Esophagus mucosa (tissue), 1 donor: ENCODE results near the gene GPC5. TPM values are rescaled to one million over a fixed set of nuclear protein-coding genes. Genes with fewer than 3 reads are reported as not detected.

ENCODE experiments used
- ATAC-seq: fragments of 200-7000 bp; cut with Tn5 transposase; one replicate; pipeline ENCODE4 v1.9.1; 2020
- total RNA-seq: library from RNA; stranded (reverse); gene quantifications from one replicate; pipeline ENCODE4 v1.2.4, GENCODE V29; 2023
- donor health status: DM: yes; HTN: yes; CAD: no.

GPC5 gene
- total RNA-seq, 1 donor from 2014 or later, result not detected

DNA sequence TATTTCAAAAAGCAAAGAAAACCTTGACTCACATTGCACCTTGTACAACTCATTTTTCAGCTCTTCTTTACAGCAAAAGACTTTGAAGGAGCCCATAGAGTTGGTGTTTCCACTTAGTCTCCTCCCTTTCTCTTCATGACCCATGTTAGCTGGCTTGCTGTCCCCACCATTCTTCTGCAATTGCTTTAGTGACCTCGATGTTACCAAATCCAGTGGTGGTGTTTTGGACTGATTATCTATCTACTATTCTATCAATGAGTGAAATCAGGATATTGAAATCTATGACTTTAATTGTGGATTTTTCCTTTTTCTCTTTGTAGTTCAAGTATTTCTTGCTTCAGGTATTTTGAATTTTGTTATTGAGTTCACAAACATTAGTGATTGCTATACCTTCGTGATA, 197.3 kb downstream of the GPC5 start:
- ATAC-seq, result no peak

DNA sequence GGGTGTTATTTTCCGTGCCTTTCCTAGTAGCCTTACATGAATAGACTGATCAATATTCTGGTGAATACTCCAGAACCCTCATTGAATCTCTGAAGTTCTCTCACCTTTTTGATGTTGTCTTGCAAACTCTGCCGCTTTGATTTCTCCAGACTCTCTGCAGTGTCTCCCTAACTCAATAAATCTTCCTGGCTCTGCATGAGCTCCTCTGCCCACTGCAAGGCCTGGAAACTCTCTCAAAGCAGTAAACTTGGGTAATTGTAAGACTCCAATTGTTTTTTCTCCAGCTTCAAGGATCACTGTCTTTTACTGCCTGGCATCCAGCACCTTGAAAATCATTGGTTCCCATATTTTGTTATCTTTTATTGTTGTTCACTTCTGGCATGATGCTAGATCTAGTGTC, 198.4 kb downstream of the GPC5 start:
- no peak for ATAC-seq

DNA sequence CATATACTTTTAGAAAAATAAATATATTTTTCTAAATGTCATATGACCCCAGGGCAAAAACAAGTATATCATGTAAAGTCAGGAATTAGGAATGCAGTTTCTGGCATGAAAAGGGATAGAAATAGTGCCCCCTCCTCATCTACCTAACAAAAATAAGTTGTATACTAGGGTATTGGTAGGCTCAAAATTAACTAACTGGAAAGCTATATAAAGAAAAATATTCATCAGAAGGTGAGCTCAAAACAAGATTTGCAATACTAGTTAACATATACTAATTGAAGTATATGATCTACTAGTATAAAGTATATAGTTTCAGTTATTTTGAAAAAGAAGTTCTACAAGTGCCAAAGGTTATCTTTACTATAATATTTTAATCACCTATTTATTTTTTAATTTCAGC, 200.2 kb downstream of the GPC5 start:
- no peak for ATAC-seq

DNA sequence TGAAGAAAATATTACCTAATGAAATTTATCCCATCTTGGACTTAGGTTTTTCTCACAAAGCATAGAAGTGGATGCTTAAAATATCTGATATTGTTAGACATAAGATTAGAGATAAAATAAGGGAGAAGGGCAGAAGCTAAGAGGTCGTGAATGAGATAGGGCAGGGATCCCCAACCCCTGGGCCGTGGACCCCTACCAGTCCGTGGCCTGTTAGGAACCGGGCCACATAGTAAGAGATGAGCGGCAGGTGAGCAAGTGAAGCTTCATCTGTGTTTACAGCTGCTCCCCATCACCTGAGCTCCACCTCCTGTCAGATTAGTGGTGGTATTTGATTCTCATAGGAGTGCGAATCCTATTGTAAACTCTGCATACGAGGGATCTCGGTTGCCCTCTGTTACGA, 202.9 kb downstream of the GPC5 start:
- no peak for ATAC-seq

DNA sequence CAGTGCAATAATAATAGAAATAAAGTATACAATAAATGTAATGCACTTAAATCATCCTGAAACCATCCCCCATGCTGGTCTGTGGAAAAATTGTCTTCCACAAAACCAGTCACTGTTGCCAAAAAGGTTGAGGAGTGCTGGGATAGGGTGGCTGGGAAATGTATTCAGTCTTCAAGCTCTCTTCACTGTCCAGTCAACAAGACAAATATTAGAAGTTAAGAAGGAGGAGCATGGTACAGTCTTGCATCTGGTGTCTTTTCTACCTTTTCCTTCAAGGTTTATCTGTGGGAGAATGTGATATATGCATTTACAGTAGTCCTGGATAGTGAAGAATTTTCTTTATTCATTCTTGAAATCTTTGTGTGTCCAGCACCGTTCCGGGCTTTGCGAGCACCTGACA, 203.4 kb downstream of the GPC5 start:
- ATAC-seq, result no peak

DNA sequence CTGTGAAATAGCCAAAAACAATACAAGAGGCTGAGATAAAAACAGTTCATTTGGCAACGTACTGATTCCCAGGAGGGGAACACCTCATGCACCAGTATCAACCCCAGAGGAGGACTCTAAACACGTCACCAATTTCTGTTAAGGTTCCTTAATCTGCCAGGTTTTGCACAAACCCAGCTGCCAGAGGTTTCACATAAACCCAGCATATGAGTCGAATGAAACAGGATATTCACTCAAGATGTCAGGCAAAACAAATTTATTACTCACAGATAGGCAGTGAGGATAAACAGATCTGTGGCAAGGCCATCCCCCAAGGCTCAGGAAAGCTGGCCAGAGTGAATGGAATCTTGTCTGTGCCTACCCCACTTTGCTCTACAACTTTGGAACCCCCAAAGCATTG, 210.9 kb downstream of the GPC5 start:
- ATAC-seq, result no peak

DNA sequence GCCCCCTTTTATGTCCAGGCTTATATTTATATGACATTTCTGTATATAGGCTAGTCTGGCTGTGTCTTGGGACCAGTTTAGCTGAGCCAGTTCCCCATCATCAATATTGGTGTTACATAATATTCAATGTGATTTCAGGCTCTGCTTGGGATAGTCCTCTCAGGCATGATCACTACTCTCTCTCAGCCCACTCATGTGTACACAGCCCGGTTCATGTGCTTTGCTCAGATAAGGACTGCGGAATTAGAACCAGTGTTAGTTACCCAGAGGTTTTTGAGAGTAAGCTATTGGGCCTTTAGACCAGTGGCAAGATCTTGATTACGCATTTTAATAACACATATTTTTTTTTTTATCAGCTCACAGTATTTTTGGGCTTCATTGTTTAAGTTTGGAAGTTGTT, 219.9 kb downstream of the GPC5 start:
- ATAC-seq, result no peak

DNA sequence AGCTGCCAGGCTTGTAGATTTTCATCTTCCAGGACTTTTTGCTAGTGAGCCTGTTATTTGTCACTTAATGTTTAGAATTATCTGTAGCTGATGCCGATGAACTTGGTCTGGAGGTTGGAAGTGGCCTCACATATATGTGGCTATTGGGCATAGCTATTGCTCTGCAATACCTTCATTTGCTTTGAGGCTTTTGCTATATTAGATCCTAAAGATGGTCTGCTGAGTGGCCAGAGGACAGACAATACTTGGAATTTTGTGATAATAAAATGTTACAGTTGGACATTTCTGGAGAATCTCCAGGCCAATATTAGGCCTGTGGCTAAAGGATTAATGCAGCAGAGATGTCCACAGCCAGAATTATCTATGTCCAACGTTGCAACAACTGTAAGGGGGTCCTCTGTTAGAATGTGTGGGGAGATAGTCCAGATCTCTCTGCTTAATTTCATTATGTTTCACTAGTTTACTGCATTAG, 222.3 kb downstream of the GPC5 start:
- no peak for ATAC-seq

DNA sequence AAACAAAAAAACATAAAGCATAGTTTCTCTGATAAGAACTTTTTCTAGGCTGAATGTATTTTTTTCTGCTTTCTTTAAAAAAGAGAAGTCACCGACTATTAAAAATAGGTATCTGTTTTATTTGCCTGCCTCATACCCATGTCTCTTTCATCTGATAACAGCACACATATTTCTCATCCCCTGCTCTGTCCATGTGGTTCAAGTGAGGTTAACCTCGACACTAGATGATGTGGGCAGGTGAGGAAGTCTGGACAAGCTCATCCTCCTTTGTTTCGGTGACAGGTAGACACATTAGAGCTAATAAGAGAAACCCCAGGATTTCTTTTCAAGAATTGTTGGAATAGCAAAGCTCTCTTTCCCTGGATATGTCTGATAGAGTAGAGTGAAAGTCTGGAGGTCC, 222.7 kb downstream of the GPC5 start:
- no peak for ATAC-seq

DNA sequence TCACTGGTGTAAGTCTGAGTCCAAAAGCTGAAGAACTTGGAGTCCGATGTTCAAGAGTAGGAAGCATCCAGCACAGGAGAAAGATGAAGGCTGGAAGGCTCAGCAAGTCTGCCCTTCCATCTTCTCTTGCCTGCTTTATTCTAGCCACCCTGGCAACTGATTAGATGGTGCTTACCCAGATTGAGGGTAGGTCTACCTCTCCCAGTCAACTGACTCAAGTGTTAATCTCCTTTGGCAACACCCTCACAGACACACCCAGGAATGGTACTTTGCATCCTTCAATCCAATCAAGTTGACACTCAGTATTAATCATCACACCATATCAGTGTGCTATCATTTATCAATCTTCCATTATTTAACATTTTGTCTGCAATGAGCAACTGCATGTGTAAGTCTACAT, 223.5 kb downstream of the GPC5 start:
- ATAC-seq, result no peak

DNA sequence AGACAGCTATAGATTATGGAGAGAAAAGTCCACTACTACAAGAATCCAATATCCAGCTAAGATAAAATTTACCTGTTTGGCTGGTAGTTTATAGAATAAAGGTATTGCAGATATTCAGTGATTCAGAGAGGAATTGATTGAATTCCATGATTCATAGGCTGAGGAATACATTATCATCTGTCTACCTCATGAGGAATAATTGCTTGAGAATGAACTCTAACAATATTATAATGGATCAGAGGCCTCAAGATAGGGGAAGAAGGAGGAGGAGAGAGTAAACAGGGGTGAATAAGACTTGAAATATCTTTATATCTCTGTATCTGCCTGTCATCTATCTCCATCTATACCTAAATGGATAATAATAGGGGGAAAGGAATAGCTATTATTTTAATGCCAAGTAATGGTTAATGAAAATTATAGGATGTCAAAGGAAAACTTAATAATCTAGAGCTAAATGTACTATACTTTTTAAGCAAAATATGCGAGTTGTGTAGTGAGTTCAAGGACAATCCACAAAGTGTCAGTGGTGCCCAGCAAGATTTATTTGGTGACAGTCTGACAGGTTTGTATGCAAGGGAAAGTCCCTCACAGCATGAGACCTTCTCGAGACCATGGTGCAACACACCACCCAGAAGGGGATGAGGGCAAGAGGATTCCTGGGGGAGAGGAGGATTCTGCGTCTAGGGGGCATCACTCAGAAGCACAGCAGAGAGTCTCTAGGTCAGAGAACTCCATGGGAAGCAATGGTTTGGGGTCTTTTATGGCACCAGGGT, 224.5 kb downstream of the GPC5 start:
- ATAC-seq, result no peak

DNA sequence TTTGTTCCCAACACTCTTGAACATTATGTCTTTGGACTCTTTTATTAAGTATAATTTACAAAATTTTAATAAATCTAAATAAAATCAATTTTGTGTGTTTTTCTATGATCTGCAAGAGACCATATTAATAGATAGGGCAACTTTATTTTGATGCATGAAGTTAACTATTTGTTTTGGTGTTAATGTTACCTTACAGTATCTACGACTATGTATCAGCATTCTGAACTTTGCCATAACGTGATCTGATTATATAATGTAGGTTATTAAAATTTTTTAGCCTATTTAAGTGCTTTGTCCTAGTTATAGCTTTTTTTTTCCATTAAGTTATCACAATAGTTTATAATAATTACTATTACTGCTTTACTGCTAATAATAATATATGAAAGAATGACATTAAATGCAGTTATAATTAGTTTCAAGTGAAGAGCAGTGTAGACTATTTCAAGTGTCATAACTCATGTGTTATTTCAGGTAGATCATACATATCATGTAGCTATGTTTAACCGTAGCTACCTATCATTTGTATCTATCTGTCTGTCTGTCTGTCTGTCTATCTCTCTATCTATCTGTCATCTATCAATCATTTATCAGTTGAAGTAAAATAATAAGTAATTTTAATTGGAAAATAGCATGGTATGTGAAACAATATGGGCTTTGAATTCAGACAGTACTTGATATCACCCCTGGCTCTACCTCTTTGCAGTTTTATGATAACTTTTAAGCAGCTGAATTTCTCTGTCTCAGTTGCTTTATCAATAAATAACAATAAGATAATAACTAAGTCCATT, 229.7 kb downstream of the GPC5 start:
- no peak for ATAC-seq

DNA sequence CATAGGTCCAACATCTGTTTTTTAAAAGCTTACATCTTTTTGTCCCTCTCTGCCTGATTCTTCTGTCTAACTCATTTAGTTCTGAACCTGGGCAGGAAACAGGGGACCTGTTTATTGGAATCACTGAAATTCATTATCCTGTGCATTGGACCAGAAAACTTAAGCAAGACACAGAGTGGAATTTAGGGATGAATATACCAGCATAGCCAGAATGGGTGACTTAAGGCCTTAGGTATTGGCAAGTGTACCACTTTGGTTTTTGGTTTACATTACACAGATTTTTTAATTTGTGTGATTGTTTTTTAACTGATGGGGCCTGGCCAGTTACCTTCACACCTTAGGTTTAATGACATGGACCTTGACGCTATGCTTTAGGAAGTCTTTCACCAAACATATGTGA, 232.5 kb downstream of the GPC5 start:
- no peak for ATAC-seq

DNA sequence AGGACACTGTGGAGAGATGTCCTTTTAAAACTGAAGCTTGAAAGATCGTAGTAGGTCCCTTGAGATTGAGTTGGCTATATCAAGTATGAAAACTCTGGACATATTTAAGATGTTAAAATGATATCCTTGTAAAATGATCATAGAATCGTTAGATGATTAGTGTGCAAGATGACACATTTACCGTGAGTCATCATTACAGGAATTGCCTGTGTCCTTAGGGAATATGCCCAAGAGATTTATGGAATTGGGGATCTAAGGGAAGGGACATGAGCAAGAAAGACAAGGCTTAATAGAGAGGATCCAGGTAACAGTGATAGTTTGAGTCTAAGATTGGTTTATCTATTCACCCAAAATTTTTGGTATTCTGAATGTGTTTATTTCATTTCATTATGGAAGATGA, 233.7 kb downstream of the GPC5 start:
- ATAC-seq, result no peak

DNA sequence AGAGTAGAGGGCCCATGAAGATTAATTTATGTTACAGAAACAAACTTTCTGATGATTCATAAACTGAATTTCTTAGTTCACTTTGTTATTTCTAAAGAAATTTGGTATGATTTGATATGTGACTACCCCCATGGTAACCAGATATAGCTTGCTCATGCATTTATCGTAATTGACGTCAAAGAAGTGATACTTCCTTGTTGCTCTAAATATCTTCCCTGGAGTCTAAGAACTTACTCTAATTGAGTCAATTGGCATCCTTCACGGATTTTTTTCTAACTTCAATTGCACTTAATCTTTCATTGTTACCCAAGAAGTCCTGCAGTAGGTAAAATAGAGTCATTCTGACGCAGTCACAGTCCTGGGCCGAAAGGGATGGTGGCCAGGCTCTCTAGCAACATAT, 240.9 kb downstream of the GPC5 start:
- ATAC-seq, result no peak

DNA sequence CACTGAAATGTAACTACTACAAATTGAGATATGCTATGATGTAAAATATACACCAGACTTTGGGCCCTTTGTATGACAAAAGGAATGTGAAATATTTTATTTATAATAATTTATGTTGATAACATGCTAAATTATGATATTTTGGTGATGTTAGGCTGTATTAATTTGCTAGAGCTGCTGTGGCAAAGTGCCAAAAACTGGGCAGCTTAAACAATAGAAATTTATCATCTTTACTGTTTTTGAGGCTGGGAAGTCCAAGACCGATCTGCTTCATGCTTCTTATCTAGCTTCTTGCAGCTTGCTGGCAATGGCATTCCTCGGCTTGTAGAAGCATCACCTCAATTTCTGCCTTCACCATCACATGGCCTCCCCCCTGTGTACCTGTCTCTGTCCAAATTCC, 245.0 kb downstream of the GPC5 start:
- no peak for ATAC-seq

DNA sequence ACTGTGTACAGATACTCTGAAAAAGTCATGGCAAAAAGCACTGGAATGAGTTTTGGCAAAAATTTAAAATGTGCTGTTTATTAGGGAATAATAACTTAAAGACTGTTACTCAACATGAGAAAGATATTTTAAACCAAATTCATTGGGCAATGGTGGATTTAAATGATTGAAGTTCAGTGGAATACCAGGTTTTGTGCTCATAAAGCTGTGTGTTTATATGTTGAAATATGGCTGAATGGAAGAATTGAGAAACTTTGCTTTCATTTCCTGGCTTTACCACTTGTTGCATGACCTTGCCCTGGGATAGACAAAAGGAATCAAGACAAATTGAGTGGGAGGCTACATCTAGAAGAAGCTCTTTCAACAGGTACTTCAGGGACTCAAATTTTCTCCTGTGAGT, 246.4 kb downstream of the GPC5 start:
- no peak for ATAC-seq

DNA sequence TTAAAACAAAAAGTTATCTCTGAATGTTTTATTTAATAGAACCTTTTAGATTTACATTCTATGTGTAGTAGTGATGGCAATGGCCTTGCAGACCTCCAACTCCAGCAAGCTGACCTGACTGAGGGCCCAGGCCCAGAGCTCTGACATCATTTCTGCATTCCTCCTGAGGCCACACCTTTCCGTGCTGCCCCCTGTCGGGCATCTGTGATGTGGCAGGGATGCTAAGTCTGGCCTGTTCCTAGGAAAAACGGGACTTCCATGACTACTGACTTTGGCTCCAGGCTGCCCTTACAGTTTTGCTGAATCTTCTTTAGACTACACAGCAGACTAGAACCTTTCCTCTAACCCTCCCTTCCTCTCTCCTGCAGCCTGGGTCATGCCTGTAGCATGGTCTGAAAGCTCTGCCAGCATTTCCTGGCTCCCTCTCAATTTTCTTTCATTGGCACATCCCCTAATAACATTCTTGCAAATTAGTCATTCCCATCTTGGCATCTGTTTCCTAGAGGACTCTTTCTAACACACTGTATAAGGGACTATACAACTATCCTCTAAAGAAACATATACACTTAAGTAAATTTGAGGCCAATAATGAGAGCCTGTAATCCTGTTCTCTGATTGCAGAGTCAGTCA, 249.1 kb downstream of the GPC5 start:
- ATAC-seq, result no peak

DNA sequence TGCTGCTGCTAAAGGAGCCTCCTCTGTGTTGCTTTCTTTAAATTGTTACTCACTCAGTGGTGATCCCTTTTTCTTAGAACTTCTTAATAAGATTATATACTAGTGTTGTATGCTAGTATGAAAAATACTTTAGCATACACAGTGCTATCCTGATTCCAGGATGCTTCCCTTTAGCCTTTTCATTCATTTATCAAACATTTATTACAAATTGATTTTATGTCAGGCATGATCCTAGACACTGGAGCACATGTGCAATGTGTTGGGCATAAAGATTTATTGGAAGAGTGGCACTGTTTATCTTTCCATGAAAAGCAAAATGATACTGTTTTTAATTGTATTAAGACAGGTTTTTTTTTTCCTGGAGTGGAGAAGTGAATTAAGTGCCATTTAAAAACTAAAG, 249.6 kb downstream of the GPC5 start:
- ATAC-seq, result no peak

DNA sequence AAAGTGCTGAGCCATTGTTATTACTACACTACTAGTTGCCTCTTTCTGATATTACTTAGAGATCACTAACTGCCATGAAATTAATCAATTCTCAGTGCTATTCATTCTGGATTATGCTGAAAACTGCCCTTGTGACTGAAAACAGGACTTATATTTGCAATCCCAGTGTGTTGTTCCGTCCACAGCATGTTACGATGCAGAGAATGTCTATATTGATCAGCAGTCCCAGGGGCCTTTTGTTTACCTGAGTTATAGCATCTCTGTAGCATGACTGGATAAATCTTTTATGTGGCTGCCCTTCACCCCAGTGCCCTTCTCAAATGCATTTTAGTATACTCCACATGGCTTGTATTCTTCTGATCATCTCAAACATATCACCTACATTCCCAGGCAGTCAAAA, 251.0 kb downstream of the GPC5 start:
- no peak for ATAC-seq

DNA sequence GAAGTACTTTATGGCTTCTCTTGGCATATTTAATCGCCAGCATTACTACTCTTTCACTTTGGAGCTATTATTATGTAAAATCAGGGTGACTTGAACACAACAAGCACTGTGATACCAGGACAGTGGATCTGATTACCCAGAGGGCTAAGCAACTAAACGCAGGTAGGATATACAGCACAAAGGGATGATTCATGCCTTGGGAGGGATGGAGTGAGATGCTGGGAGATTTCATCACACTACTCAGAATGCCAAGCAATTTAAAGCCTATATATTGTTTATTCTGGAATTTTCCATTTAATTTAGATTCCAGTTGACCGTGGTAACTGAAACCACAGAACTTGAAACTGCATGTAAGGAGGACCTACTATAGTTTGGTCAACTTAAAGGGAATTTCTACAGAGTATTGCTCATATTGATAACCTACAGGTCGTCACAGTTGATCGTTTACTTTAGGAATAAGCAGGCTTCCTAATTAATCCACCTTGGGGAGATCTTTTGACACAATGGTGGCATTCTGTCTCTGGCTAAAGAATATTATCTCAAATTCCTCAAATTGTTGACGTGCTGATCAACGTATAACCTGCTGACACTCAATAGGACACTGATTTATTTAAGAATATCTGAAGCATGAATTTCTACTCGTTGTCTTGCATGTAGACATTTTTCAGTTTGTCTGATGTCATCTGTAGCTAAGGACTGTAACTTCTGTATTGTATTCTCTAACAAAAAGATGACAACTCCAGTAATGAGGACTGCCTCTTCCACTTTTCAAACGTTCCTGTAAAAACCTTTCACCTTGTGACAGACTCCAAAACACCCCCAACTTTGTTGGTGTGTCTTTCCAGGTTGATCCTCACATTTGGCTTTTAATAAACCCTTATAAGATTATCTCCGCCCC, 254.2 kb downstream of the GPC5 start:
- no peak for ATAC-seq

DNA sequence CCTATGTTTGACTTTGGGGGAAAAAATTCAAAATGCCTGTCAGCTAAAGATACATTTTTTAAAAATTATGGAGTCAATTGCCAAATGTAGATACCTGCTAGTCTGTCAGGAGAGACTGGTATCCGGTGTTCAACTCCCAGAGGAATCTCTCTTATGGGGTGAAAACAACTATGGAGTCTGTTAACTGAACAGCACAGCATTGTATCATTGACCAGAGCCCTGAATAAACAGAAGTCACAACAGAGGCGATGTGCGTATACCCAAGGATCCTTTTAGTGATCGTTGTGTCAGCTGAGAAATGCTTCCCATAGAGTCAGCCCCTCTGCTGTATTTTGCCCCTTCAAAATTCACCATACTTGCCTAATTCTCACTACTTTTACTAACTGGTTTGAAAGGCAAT, 257.3 kb downstream of the GPC5 start:
- ATAC-seq, result no peak

DNA sequence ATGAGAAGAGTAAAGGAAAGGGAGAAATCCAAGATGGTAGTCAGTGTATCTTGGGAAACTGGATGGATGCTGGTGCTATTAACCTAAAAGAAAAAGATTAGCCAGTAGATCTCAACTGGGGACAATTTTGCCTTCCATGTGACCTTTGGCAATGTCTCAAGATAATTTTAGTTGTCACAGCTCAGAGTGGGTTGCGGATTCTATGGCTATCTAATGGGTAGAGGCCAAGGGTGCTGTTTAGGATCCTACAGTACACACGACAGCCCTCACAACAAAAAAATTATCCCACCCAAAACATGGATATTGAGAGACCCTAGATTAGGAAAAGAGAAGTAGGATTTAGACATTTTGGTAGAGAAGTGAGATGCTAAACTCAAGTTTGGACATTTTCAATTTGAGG, 258.9 kb downstream of the GPC5 start:
- ATAC-seq, result no peak
